DMS53 treated with DMSO at 0.1 percent for 48 hours (cell line): ENCODE measurements around the gene POLR3B.
"Not testable (repeated sequence)": the region's sequence is repeated elsewhere in the genome, so short reads cannot be mapped to it uniquely, and the experiment has no call there.

Experiments used
- DNase-seq: peaks from one replicate; lab custom pipeline; 2025; ENCODE audit not compliant: unreplicated experiment; lab: John Stamatoyannopoulos, UW

The POLR3B gene

GRCh38 chr12:106459124-106459523 is 101.6 kb downstream of the POLR3B start:
- DNase-seq, result no peak

GRCh38 chr12:106459534-106459933 is 102.0 kb downstream of the POLR3B start:
- no peak for DNase-seq

DNA sequence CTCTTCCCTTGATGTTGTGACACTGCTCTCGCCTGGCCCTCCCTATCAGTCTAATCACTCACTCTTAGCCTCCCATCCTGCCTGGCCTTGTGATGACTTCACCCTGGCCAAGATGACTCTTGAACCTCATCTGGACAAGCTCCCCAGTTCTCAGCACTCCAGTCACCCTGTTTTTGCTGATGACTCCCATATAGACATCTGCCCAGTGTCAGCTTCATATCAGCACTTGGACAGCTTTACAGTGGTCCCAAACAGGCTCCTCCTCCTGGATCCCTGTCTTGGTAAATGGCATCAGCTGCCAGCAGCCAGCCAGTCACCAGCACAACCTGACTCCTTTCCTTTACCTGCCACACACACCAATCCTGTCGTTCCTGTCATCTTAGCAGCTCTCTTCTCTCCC is 104.2 kb downstream of the POLR3B start:
- no peak for DNase-seq

- DNase-seq, result not testable (repeated sequence)
Observed at GRCh38 chr12:106465605-106466004, 108.1 kb downstream of the POLR3B start.

DNA sequence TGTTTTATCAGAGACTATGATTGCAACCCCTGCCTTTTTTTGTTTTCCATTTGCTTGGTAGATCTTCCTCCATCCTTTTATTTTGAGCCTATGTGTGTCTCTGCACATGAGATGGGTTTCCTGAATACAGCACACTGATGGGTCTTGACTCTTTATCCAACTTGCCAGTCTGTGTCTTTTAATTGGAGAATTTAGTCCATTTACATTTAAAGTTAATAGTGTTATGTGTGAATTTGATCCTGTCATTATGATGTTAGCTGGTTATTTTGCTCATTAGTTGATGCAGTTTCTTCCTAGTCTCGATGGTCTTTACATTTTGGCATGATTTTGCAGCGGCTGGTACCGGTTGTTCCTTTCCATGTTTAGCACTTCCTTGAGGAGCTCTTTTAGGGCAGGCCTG is 118.1 kb downstream of the POLR3B start:
- not testable (repeated sequence) for DNase-seq

GRCh38 chr12:106477627-106478026 is 120.1 kb downstream of the POLR3B start:
- DNase-seq, result peak; percentile 3

DNA sequence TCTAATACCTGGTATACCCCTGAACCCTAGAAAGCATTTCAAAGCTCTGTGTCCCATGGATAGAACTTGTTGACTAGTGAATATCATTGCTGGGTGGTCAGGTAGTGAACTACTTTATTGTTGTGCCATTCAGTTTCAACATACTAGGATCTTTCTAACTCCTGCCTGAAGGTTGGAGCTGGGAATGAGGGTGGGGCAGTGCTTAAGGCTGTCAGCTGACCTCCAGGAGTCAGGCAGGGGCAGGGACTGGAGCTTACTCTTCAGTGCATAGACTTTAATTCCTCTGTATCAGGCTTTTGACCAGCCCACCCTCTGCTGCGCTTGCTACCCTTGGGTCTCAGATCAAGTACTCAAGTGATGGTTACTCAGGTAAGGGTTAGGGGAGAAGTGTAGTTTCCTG is 122.7 kb downstream of the POLR3B start:
- DNase-seq, result no peak

GRCh38 chr12:106481246-106481645 is 123.7 kb downstream of the POLR3B start:
- no peak for DNase-seq

DNA sequence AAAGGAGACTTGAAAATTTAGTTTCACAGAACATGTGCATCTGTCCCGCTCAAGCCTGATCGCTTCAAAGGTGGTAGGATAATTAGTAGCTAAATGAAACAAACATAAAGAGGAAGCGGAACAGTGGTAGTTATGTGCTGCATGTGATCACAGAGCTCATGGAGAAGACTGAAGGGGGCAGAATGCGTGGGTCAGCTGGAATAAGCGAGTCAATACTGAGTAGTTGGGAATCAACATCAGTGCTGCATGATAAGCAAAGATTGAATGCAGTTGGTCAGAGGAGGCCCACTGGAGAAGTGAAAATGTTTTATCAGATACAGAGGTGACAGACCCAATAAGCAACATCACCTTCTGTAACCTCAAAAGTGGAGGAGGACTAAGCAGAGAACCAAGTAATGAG is 130.1 kb downstream of the POLR3B start:
- DNase-seq, result no peak

DNA sequence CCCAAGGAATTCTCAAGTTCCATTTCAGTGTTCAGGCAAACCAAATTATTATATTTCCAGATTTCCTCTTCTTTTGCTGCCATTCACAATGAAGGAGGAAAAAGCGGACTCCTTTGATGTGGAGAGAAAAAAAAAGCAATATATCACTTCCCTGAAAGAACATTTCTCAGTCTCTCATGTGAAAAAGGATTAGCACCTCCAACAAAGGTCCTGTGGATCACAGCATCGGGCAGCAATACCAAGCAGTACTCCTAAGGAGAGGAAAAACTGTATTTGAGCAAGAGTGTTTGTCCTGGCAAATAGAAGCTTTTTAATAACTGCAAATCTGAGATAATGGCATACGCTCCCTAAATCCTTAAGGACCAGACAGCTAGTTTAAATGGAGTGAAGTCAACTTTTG is 131.3 kb downstream of the POLR3B start:
- no peak for DNase-seq

- no peak for DNase-seq
Observed at GRCh38 chr12:106490264-106490663, 132.7 kb downstream of the POLR3B start.

- no peak for DNase-seq
Observed at GRCh38 chr12:106492857-106493256, 135.3 kb downstream of the POLR3B start.

GRCh38 chr12:106493531-106493930 is 136.0 kb downstream of the POLR3B start:
- DNase-seq, result peak; percentile 95

- no peak for DNase-seq
Observed at GRCh38 chr12:106495354-106495965, 137.9 kb downstream of the POLR3B start.

DNA sequence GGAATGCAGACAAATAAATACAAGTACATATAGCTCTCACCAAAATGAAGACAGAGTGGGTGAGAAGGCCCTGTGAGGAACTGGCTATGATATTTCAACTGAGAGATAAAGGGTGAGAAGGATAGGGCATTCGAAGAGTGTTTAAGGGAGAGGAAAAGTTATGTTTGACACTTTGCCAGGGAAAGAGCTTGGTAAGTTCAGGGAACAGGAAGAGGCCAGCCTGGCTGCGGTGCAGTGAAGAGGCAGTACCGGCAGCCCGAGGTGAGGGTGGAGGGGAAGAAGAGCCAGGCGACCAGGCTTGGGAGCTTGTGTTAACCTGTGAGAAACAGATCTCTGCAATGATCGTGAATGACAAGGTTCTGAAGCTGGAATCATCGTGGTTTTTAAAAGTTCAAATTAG is 140.5 kb downstream of the POLR3B start:
- DNase-seq, result no peak

DNA sequence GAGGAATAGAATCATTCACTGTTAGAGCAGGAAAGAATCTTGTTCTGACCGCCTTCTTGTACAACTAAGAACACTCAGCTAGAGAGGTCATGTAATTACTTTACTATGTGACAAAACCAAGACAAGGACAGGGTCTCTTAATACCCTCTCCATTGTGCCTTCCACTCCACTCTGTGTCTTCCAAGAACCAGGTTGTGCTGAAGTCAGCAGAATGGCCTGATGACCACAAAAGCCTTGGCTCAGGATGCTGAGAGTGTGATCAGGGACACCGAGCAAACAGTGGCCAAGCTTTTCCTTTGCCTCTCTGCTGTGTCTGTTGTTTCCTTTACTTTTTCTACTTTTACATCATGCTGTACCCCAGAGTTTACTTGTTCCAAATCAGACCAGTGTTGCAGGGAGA is 142.1 kb downstream of the POLR3B start:
- no peak for DNase-seq

- DNase-seq, result no peak
Observed at GRCh38 chr12:106506691-106507090, 149.1 kb downstream of the POLR3B start.

DNA sequence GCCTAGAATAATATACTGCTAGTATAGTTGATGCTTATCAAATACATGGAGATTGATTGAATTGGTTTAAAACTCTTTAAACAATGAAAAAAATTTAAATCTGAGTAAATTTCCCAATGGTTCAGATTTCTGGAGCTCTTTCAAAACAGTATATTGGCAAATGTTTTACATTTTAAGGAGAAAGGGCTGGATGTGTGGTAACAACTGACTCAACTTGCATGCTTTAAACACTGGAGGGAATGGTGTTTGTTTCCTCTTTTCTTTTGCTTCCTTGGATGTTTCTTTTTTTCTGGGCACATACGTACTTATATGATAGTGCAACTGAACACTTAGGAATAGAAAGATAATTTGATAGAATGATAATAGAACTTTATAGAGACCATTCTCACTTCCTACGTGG is 151.4 kb downstream of the POLR3B start:
- DNase-seq, result no peak

GRCh38 chr12:106511365-106511764 is 153.8 kb downstream of the POLR3B start:
- DNase-seq, result no peak

GRCh38 chr12:106517314-106517713 is 159.8 kb downstream of the POLR3B start:
- no peak for DNase-seq

DNA sequence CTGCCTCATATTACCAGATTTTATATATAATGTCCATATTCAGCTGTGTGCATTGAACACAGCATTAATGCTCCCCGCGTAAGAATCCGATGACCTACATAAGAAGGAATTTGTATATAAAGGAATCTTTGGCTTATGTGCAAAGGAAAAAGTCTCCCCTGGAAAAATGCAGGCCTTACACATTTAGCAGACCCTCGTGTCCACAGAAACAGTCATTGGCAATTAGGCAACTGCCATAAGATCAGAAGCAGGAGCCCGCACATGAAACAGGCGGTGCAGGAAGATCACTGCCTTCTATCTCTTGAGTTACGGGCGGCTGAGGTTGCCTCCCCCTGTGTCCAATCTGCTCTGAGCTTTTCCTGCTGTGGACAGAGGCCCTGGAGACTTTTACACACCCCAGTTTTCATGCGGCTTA is 162.1 kb downstream of the POLR3B start:
- DNase-seq, result no peak

DNA sequence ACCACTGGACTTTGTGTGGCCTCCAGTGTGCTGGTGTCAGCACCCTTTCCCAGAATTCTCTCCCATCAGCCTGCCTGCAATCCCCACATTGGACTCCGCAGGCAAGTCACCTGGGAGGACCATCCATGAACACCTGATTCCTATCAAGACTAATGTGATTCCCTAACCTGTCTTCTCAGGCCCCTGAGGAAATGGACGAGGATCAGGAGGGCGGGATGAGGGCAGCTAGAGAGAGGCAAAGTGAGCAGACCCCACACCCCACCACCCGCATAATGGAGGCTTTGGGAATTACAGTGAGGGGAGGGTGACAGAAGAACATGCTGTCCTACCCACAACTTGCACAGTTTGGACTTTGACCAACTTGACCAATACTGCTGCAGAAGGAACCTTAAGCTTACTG is 164.4 kb downstream of the POLR3B start:
- no peak for DNase-seq

DNA sequence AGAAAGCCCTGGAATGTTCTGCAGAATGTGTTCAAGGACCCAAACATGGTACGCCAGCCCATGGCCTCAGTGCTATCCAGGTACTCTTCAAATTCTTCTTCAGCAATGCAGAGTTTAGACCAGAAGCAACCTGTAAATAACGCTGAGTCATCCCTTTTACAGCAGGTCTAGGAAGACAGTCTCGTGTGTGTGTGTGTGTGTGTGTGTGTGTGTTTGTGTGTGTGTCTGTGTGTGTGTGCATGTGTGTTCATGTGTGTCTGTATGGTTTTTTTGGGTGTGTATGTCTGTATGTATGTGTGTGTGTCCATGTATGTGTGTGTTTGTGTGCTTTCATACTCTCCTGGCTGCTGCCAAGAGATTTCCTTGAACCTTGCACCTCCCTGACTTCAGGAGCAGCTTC is 165.2 kb downstream of the POLR3B start:
- DNase-seq, result no peak

DNA sequence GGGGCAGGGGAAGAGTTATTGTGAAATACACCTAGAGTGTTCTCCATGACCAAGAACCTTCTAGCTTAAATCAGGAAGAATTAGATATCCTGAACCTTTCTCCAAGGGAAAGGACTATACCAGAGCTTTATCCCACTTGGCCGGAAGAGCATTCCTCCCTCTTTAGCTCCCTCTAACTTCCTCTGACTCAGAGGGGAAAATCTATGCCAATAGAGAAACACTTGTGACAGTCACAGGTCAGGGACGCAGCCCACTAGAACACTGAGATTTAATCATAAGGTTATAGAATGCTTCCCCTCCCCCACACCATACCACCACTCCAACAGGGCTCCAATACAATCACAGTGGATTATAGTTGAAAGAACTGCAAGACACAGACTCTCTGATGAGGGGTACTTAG is 169.8 kb downstream of the POLR3B start:
- no peak for DNase-seq
